ENCODE data around the gene CRACR2A. TPM values are rescaled to one million over a fixed set of nuclear protein-coding genes. Genes with fewer than 3 reads are reported as not detected.

CRACR2A gene
- polyA plus RNA-seq, 3 donors: 2.8 to 10.7 (median 5.8) TPM

DNA sequence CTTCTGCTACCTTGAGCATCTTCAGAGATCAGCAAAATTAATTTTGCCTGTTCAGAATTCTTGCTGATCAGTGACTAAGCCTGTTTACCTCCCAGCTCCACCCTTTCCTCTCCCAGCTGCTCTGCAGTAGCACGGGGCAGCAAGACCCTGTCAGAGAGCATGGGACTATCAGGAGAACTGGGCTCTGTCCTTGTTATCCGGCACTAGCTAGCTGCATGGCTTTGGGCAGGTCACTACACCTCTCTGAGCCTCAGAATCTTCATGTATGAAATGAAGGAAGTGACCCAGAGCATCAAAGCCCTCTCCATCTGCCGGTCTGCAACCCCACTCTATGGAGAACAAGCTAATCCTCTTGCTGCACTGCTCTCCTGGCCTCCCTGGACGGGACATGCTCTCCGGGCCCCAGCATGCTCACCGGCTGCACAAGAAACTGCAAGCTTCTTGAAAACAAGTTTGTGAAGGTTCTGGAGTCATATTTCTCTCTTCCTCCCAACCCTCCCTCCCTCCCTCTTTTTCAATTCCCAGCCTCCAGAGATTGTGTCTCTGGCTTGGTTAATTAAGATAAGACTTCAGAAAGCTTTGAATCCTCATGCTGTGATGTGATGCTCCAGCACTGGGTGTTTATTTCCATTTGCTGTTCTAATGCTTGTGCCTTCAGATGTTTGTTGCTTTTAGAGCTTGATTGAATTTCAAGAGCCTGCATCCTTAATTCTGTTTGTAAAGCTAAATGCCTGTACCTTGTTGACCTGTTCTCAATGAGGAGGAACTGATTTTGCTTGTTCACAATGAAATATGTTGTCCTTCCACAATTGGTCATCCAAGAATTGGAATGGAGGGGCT is 101.1 kb downstream of the CRACR2A start:
- Histone ChIP-seq H3K36me3 (replicated peaks in 1 of 2; ENCODE audit: control insufficient read depth in 1 of 2, insufficient read depth in 2 of 2, low read length in 2 of 2) (peaks cover 51 to 98% of the 10 kb centered on the region in 2 donors), H3K27me3 (ENCODE audit: control insufficient read depth in 2 of 2, insufficient read depth in 2 of 2, low read length in 2 of 2) (no peaks in the 10 kb centered on the region), H3K4me2 (replicated peaks; ENCODE audit: extremely low read depth, low read length, poor library complexity, severe bottlenecking) (no peak overlapping the region), H4K20me1 (ENCODE audit: insufficient read depth, low read length) (no peaks in the 10 kb centered on the region), H3K4me1 (ENCODE audit: control insufficient read depth in 1 of 2, insufficient read depth in 2 of 2, low read length in 2 of 2) (peaks cover 3 to 7% of the 10 kb centered on the region in 2 donors), H3K27ac (ENCODE audit: low read depth in 1 of 2, low read length in 2 of 2) (no peak overlapping the region), H2AFZ (ENCODE audit: insufficient read depth, low read depth, low read length, poor library complexity, severe bottlenecking) (no peak overlapping the region), H3K9ac (ENCODE audit: insufficient read depth, low read length, poor library complexity, severe bottlenecking) (no peak overlapping the region), H3K79me2 (ENCODE audit: insufficient read depth, low read length) (no peaks in the 10 kb centered on the region), H3K4me3 (replicated peaks in 1 of 3; ENCODE audit: low read depth in 2 of 3, low read length in 3 of 3) (no peak overlapping the region), H3K9me3 (replicated peaks in 1 of 2; ENCODE audit: control insufficient read depth in 1 of 2, insufficient read depth in 1 of 2, low read length in 2 of 2) (no peaks in the 10 kb centered on the region)
- no peak overlapping the region for H3K4me3 Mint-ChIP-seq
- TF ChIP-seq, protein P1, sequence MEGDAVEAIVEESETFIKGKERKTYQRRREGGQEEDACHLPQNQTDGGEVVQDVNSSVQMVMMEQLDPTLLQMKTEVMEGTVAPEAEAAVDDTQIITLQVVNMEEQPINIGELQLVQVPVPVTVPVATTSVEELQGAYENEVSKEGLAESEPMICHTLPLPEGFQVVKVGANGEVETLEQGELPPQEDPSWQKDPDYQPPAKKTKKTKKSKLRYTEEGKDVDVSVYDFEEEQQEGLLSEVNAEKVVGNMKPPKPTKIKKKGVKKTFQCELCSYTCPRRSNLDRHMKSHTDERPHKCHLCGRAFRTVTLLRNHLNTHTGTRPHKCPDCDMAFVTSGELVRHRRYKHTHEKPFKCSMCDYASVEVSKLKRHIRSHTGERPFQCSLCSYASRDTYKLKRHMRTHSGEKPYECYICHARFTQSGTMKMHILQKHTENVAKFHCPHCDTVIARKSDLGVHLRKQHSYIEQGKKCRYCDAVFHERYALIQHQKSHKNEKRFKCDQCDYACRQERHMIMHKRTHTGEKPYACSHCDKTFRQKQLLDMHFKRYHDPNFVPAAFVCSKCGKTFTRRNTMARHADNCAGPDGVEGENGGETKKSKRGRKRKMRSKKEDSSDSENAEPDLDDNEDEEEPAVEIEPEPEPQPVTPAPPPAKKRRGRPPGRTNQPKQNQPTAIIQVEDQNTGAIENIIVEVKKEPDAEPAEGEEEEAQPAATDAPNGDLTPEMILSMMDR (IDR thresholded peaks at IDR 0.05): no peak
- no peaks in the 10 kb centered on the region for H3K9me3 Mint-ChIP-seq
- peaks cover 10% of the 10 kb centered on the region for H3K4me1 Mint-ChIP-seq
- 100% methylated on average over 1 of the region's 6 CpGs for WGBS (ENCODE audit: insufficient coverage)
- intact Hi-C loops (cut with micrococcal nuclease): loop anchor here in 1 of 2 donors (10.0 kb wide), 1 partner anchor 123 kb away; no protein-coding TSS in a partner anchor
- peak overlapping the region in 1 of 7 donors; percentile 41 for H3K27ac Mint-ChIP-seq
- H3K27me3 Mint-ChIP-seq (ENCODE audit: low read depth in 3 of 3): no peaks in the 10 kb centered on the region
- DNase-seq: no peak
- H3K36me3 Mint-ChIP-seq: peaks cover 71 to 82% of the 10 kb centered on the region in 2 donors

DNA sequence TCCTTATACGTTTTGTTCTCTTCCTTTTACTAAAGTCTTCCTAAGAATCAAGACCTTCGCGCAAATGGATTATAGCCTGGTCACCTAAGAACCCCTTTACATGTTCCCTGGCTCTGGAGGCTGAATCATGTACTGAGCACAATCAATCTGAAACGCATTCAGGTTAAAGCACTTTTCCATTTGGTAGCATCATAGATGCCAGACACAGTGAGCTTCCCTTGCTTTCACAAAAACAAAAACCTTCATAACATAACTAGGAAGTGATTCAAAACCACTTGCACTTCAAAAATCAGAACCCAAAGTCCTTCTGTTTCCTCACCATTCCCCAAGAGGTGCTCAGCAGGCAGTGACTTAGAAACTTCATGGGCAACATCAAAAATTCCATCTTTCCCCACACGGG is 105.4 kb downstream of the CRACR2A start:
- H2AFZ ChIP-seq (ENCODE audit: insufficient read depth, low read depth, low read length, poor library complexity, severe bottlenecking): no peak overlapping the region
- no peaks in the 10 kb centered on the region for H4K20me1 ChIP-seq (ENCODE audit: insufficient read depth, low read length)
- Mint-ChIP-seq H3K27me3 (ENCODE audit: low read depth in 3 of 3) (no peaks in the 10 kb centered on the region), H3K9me3 (no peaks in the 10 kb centered on the region), H3K36me3 (peaks cover 60 to 76% of the 10 kb centered on the region in 2 donors), H3K27ac (peak overlapping the region in 2 of 7 donors; percentile 35 to 50), H3K4me1 (peaks cover 10% of the 10 kb centered on the region), H3K4me3 (no peak overlapping the region)
- no peak for DNase-seq
- no peaks in the 10 kb centered on the region for H3K79me2 ChIP-seq (ENCODE audit: insufficient read depth, low read length)
- H3K9me3 ChIP-seq (replicated peaks in 1 of 2; ENCODE audit: control insufficient read depth in 1 of 2, insufficient read depth in 1 of 2, low read length in 2 of 2): no peaks in the 10 kb centered on the region
- no peak overlapping the region for H3K4me3 ChIP-seq (replicated peaks in 1 of 3; ENCODE audit: low read depth in 2 of 3, low read length in 3 of 3)
- H3K36me3 ChIP-seq (replicated peaks in 1 of 2; ENCODE audit: control insufficient read depth in 1 of 2, insufficient read depth in 2 of 2, low read length in 2 of 2): peaks cover 21 to 93% of the 10 kb centered on the region in 2 donors
- TF ChIP-seq, protein P1 (IDR thresholded peaks at IDR 0.05): no peak
- no peak overlapping the region for H3K9ac ChIP-seq (ENCODE audit: insufficient read depth, low read length, poor library complexity, severe bottlenecking)
- 92% methylated on average over 4 of the region's 5 CpGs for WGBS (ENCODE audit: insufficient coverage)
- intact Hi-C loops (cut with micrococcal nuclease): no loop called here
- no peak overlapping the region for H3K4me2 ChIP-seq (replicated peaks; ENCODE audit: extremely low read depth, low read length, poor library complexity, severe bottlenecking)
- H3K27ac ChIP-seq (ENCODE audit: low read depth in 1 of 2, low read length in 2 of 2): no peak overlapping the region
- H3K4me1 ChIP-seq (ENCODE audit: control insufficient read depth in 1 of 2, insufficient read depth in 2 of 2, low read length in 2 of 2): peaks cover 3 to 7% of the 10 kb centered on the region in 2 donors
- H3K27me3 ChIP-seq (ENCODE audit: control insufficient read depth in 2 of 2, insufficient read depth in 2 of 2, low read length in 2 of 2): no peaks in the 10 kb centered on the region

Data from CD14-positive monocyte (primary cell).